GM18498 (cell line): ENCODE results near the gene OR4N2.
A peak's percentile ranks its signal among the peaks of the same experiment; 100 is the strongest.
"Not testable (repeated sequence)": the region's sequence is repeated elsewhere in the genome, so short reads cannot be mapped to it uniquely, and the experiment has no call there.

Source experiments
- ATAC-seq: cut with Tn5 transposase; IDR thresholded peaks from one replicate; pipeline ENCODE4 v1.9.1; 2021; ENCODE audit warnings: mild to moderate bottlenecking, moderate library complexity; ENCODE audit not compliant: unreplicated experiment

Gene OR4N2

GRCh38 chr14:19803470-19803869, at the start of gene OR4N2:
Gene OR4N2 (plus strand): TSS chr14:19803770. CDS start chr14:19827449, 23,679 bp downstream.
- ATAC-seq: not testable (repeated sequence)

GRCh38 chr14:19754172-19754571, 49.4 kb upstream of the OR4N2 start:
- no peak for ATAC-seq

GRCh38 chr14:19771491-19771890, 32.1 kb upstream of the OR4N2 start:
- ATAC-seq: peak; percentile 14

- ATAC-seq: peak; percentile 58
Observed at GRCh38 chr14:19771895-19772430, 31.6 kb upstream of the OR4N2 start.

GRCh38 chr14:19772454-19772853, 31.1 kb upstream of the OR4N2 start:
- peak; percentile 75 for ATAC-seq

GRCh38 chr14:19773204-19773603, 30.4 kb upstream of the OR4N2 start, which contains the start of gene OR4M1:
Gene OR4M1 (plus strand): TSS chr14:19773504. CDS start chr14:19780323, 6,819 bp downstream.
- ATAC-seq: not testable (repeated sequence)

- ATAC-seq: no peak
Observed at GRCh38 chr14:19775587-19775986, 28.0 kb upstream of the OR4N2 start.

GRCh38 chr14:19785848-19786247, 17.7 kb upstream of the OR4N2 start:
- ATAC-seq: not testable (repeated sequence)

- ATAC-seq: not testable (repeated sequence)
Observed at GRCh38 chr14:19787318-19787717, 16.3 kb upstream of the OR4N2 start.

- not testable (repeated sequence) for ATAC-seq
Observed at GRCh38 chr14:19788150-19788549, 15.4 kb upstream of the OR4N2 start.

- not testable (repeated sequence) for ATAC-seq
Observed at GRCh38 chr14:19796520-19797108, 7.0 kb upstream of the OR4N2 start.

GRCh38 chr14:19799880-19800279, 3.7 kb upstream of the OR4N2 start:
- ATAC-seq: no peak

GRCh38 chr14:19800282-19801117, 3.1 kb upstream of the OR4N2 start:
- no peak for ATAC-seq

- ATAC-seq: no peak
Observed at GRCh38 chr14:19801118-19801464, 2.5 kb upstream of the OR4N2 start.

GRCh38 chr14:19813171-19813920, 9.8 kb downstream of the OR4N2 start:
- ATAC-seq: not testable (repeated sequence)

GRCh38 chr14:19819879-19820278, 16.3 kb downstream of the OR4N2 start:
- not testable (repeated sequence) for ATAC-seq

- ATAC-seq: not testable (repeated sequence)
Observed at GRCh38 chr14:19821016-19821415, 17.4 kb downstream of the OR4N2 start.

GRCh38 chr14:19823178-19823577, 19.6 kb downstream of the OR4N2 start:
- ATAC-seq: no peak

GRCh38 chr14:19823765-19824164, 20.2 kb downstream of the OR4N2 start:
- ATAC-seq: no peak

- not testable (repeated sequence) for ATAC-seq
Observed at GRCh38 chr14:19827626-19828244, 24.2 kb downstream of the OR4N2 start.

GRCh38 chr14:19828314-19828713, 24.7 kb downstream of the OR4N2 start:
- ATAC-seq: no peak
